Measurements from ENCODE around the gene SNRPD1.
"Not testable (repeated sequence)": the region's sequence is repeated elsewhere in the genome, so short reads cannot be mapped to it uniquely, and the experiment has no call there.

The SNRPD1 gene

GRCh38 chr18:21612125-21613039 is at the start of gene SNRPD1:
Gene SNRPD1, plus strand, starts transcription at chr18:21612314. Its CDS starts 116 bp downstream, at chr18:21612430.
- DNase-seq (ENCODE audit: low spot score) = peak; percentile 91

- no peak for DNase-seq (ENCODE audit: low spot score)
Measured at GRCh38 chr18:21571772-21572171, 40.3 kb upstream of the SNRPD1 start.

- no peak for DNase-seq (ENCODE audit: low spot score)
Measured at GRCh38 chr18:21575656-21576055, 36.5 kb upstream of the SNRPD1 start.

- DNase-seq (ENCODE audit: low spot score) = no peak
Measured at GRCh38 chr18:21584391-21584790, 27.7 kb upstream of the SNRPD1 start.

- not testable (repeated sequence) for DNase-seq (ENCODE audit: low spot score)
Measured at GRCh38 chr18:21592361-21592760, 19.8 kb upstream of the SNRPD1 start.

GRCh38 chr18:21593540-21594257 is 18.4 kb upstream of the SNRPD1 start:
- no peak for DNase-seq (ENCODE audit: low spot score)

GRCh38 chr18:21597620-21598019 is 14.5 kb upstream of the SNRPD1 start:
- DNase-seq (ENCODE audit: low spot score) = no peak

GRCh38 chr18:21598726-21599584 is 13.2 kb upstream of the SNRPD1 start:
- DNase-seq (ENCODE audit: low spot score) = no peak

- DNase-seq (ENCODE audit: low spot score) = peak; percentile 18
Measured at GRCh38 chr18:21599585-21600525, 12.3 kb upstream of the SNRPD1 start.

- peak; percentile 96 for DNase-seq (ENCODE audit: low spot score)
Measured at GRCh38 chr18:21600526-21601410, 11.3 kb upstream of the SNRPD1 start, which contains the start of gene ESCO1. Gene ESCO1, minus strand, starts transcription at chr18:21600704. Its CDS starts 25,861 bp downstream, at chr18:21574843.

GRCh38 chr18:21602299-21602587 is 9.9 kb upstream of the SNRPD1 start:
- DNase-seq (ENCODE audit: low spot score) = no peak

GRCh38 chr18:21604671-21605070 is 7.4 kb upstream of the SNRPD1 start:
- no peak for DNase-seq (ENCODE audit: low spot score)

GRCh38 chr18:21605213-21605612 is 6.9 kb upstream of the SNRPD1 start:
- no peak for DNase-seq (ENCODE audit: low spot score)

GRCh38 chr18:21611401-21612124 is 551 bp upstream of the SNRPD1 start:
- DNase-seq (ENCODE audit: low spot score) = not testable (repeated sequence)

- DNase-seq (ENCODE audit: low spot score) = not testable (repeated sequence)
Measured at GRCh38 chr18:21621640-21622039, 9.5 kb downstream of the SNRPD1 start.

GRCh38 chr18:21629089-21629832 is 17.1 kb downstream of the SNRPD1 start:
- no peak for DNase-seq (ENCODE audit: low spot score)

GRCh38 chr18:21632393-21632792 is 20.3 kb downstream of the SNRPD1 start:
- DNase-seq (ENCODE audit: low spot score) = no peak

- DNase-seq (ENCODE audit: low spot score) = no peak
Measured at GRCh38 chr18:21634588-21635199, 22.6 kb downstream of the SNRPD1 start.
